AG09309 (cell line): ENCODE results near the gene SLC39A9.

Source experiments
- DNase-seq: peaks from one replicate; pipeline ENCODE4 v3.0.0-alpha.2; 2010; ENCODE audit warnings: low read depth
- H3K4me3 ChIP-seq: 2 replicates; pipeline ENCODE4 v1.5.1; 2011; ENCODE audit warnings: mild to moderate bottlenecking, low read depth, low read length, moderate library complexity; ENCODE audit not compliant: control insufficient read depth
- CTCF ChIP-seq: IDR thresholded peaks from 2 replicates; pipeline ENCODE4 v1.5.1; 2011; ENCODE audit warnings: mild to moderate bottlenecking, low read depth, low read length, inconsistent platforms; ENCODE audit not compliant: insufficient read depth, control insufficient read depth; ENCODE audit errors: missing control alignments

SLC39A9 gene

GRCh38 chr14:69449216-69449615 lies 50.7 kb downstream of the SLC39A9 start:
- no peak overlapping the region for H3K4me3 ChIP-seq
- no peak for DNase-seq
- no peak for TF ChIP-seq CTCF

GRCh38 chr14:69451941-69452340 lies 53.4 kb downstream of the SLC39A9 start:
- no peak overlapping the region for H3K4me3 ChIP-seq
- no peak for TF ChIP-seq CTCF
- no peak for DNase-seq

GRCh38 chr14:69458350-69458749 lies 59.9 kb downstream of the SLC39A9 start:
- no peak for DNase-seq
- TF ChIP-seq CTCF: no peak
- H3K4me3 ChIP-seq: no peak overlapping the region

- DNase-seq: no peak
- no peak for TF ChIP-seq CTCF
- H3K4me3 ChIP-seq: no peak overlapping the region
Measured at GRCh38 chr14:69459122-69459521, 60.6 kb downstream of the SLC39A9 start.

GRCh38 chr14:69460093-69460701 lies 61.7 kb downstream of the SLC39A9 start:
- no peak overlapping the region for H3K4me3 ChIP-seq
- peak; percentile 75 for TF ChIP-seq CTCF
- peak; percentile 71 for DNase-seq

- H3K4me3 ChIP-seq: no peak overlapping the region
- no peak for DNase-seq
- no peak for TF ChIP-seq CTCF
Measured at GRCh38 chr14:69464379-69464778, 65.9 kb downstream of the SLC39A9 start.

- TF ChIP-seq CTCF: no peak
- DNase-seq: peak; percentile 23
- no peak overlapping the region for H3K4me3 ChIP-seq
Measured at GRCh38 chr14:69464829-69465228, 66.3 kb downstream of the SLC39A9 start.
